HCT116 (cell line): ENCODE measurements around the gene SLC10A3. TPM values are rescaled to one million over a fixed set of nuclear protein-coding genes. Genes with fewer than 3 reads are reported as not detected.
A peak's percentile ranks its signal among the peaks of the same experiment; 100 is the strongest.

Experiments
- ATAC-seq: fragments of 200-7000 bp; cut with Tn5 transposase; 2 replicates; pipeline ENCODE4 v1.9.1; 2020; ENCODE audit warnings: mild to moderate bottlenecking, moderate library complexity
- BruUV-seq: library from RNA; stranded (reverse); fragments of 400-500 nt; replicated peaks from 2 replicates; lab custom pipeline; 2021; lab: Mats Ljungman, UMichigan
- CTCF ChIA-PET: fragments of 300-600 bp; sonication (Branson Sonifier 250); formaldehyde crosslinking; loops from one replicate; lab custom pipeline; 2021; ENCODE audit warnings: antibody characterized with exemption; lab: Charles Lee
- POLR2A ChIA-PET: fragments of 300-600, 350-600 bp; sonication (Branson Sonifier 250); formaldehyde crosslinking; loops from one replicate; lab custom pipeline; 2021; ENCODE audit warnings: antibody characterized with exemption; lab: Charles Lee
- RAD21 ChIA-PET, 2 experiments: fragments of 300-600 bp; sonication (Branson Sonifier 250); formaldehyde crosslinking; loops; one replicate each; lab custom pipeline; 2023; ENCODE audit warnings: low total read pairs in 2 of 2; ENCODE audit not compliant: uncharacterized antibody in 2 of 2, unreplicated experiment in 2 of 2, low non-redundant PET in 1 of 2; lab: Charles Lee
- DNase-seq: peaks from one replicate; pipeline ENCODE4 v3.0.0-alpha.2; 2010; ENCODE audit warnings: low read depth, low spot score
- H2AFZ ChIP-seq: fragments of 200-600 bp; shearing (Covaris generic), sonication (generic); 2 replicates; pipeline ENCODE4 v1.6.1; 2017; ENCODE audit warnings: low read depth, mixed run types, mixed read lengths, antibody characterized with exemption, low read length; ENCODE audit not compliant: poor library complexity, severe bottlenecking
- H3K27ac ChIP-seq: 2 replicates; pipeline ENCODE4 v1.5.1; 2012; ENCODE audit warnings: low read depth, low read length
- H3K27me3 ChIP-seq: fragments of 200-600 bp; sonication (generic); 2 replicates; pipeline ENCODE4 v1.6.1; 2016; ENCODE audit warnings: mixed run types, low read length, mixed read lengths; ENCODE audit not compliant: insufficient read depth
- H3K36me3 ChIP-seq, 2 experiments: fragments of 200-500 bp in 1 of 2; fragments of 200-600 bp in 1 of 2; sonication (Bioruptor generic) in 1 of 2; sonication (generic) in 1 of 2; 2 replicates each; pipeline versions ENCODE4 v1.5.1 to v1.6.1; 2014 to 2016; ENCODE audit warnings: low read length in 2 of 2, inconsistent platforms in 1 of 2, mixed read lengths in 1 of 2, mixed run types in 1 of 2; ENCODE audit not compliant: insufficient read depth in 2 of 2, control insufficient read depth in 1 of 2
- H3K4me1 ChIP-seq, 2 experiments: fragments of 200-600 bp in 1 of 2; sonication (generic) in 1 of 2; 2 replicates each; pipeline versions ENCODE4 v1.5.1 to v1.6.1; 2012 to 2017; ENCODE audit warnings: low read length in 2 of 2, inconsistent platforms in 1 of 2, mild to moderate bottlenecking in 1 of 2, mixed read lengths in 1 of 2, mixed run types in 1 of 2, moderate library complexity in 1 of 2; ENCODE audit not compliant: insufficient read depth in 2 of 2, control insufficient read depth in 1 of 2
- H3K4me2 ChIP-seq: fragments of 200-600 bp; sonication (generic); 2 replicates; pipeline ENCODE4 v1.6.1; 2017; ENCODE audit warnings: mixed run types, low read length, mixed read lengths
- H3K4me3 ChIP-seq, 2 experiments: fragments of 200-600 bp in 1 of 2; sonication (generic) in 1 of 2; replicated peaks in 1 of 2; 2 replicates each; pipeline ENCODE4 v1.5.1; 2011 to 2016; ENCODE audit warnings: low read length in 2 of 2, control low read depth in 1 of 2, low read depth in 1 of 2, mild to moderate bottlenecking in 1 of 2, mixed read lengths in 1 of 2, mixed run types in 1 of 2
- H3K79me2 ChIP-seq: fragments of 200-600 bp; sonication (generic); 2 replicates; pipeline ENCODE4 v1.6.1; 2017; ENCODE audit warnings: mild to moderate bottlenecking, mixed run types, low read length, moderate library complexity, mixed read lengths; ENCODE audit not compliant: insufficient read depth
- H3K9ac ChIP-seq: fragments of 200-600 bp; sonication (generic); 2 replicates; pipeline ENCODE4 v1.6.1; 2016; ENCODE audit warnings: low read length, mixed read lengths
- H3K9me2 ChIP-seq: fragments of 200-600 bp; sonication (generic), shearing (Covaris generic); 2 replicates; pipeline ENCODE4 v1.6.1; 2017; ENCODE audit warnings: mixed run types, mild to moderate bottlenecking, moderate library complexity; ENCODE audit not compliant: insufficient read depth
- H3K9me3 ChIP-seq, 2 experiments: fragments of 200-500 bp in 1 of 2; fragments of 200-600 bp in 1 of 2; sonication (Bioruptor generic) in 1 of 2; sonication (generic) in 1 of 2; 2 replicates each; pipeline ENCODE4 v1.6.1; 2014 to 2017; ENCODE audit warnings: low read length in 2 of 2, mixed read lengths in 2 of 2, inconsistent platforms in 1 of 2, low read depth in 1 of 2, mild to moderate bottlenecking in 1 of 2, mixed run types in 1 of 2, moderate library complexity in 1 of 2; ENCODE audit not compliant: control insufficient read depth in 1 of 2, insufficient read depth in 1 of 2
- H4K20me1 ChIP-seq: fragments of 200-600 bp; sonication (generic), shearing (Covaris generic); 2 replicates; pipeline ENCODE4 v1.6.1; 2017; ENCODE audit warnings: mixed run types, mild to moderate bottlenecking, moderate library complexity; ENCODE audit not compliant: insufficient read depth
- JUND ChIP-seq: IDR thresholded peaks from 2 replicates; pipeline ENCODE4 v1.6.1; 2012
- POLR2AphosphoS5 ChIP-seq: IDR thresholded peaks from 2 replicates; pipeline ENCODE4 v1.6.1; 2011; ENCODE audit warnings: mild to moderate bottlenecking, low read depth, low read length, moderate library complexity
- ZFX ChIP-seq: fragments of 450-650 bp; IDR thresholded peaks from 2 replicates; pipeline ENCODE4 v1.6.1; 2017
- intact Hi-C: fragments of 100-400 bp; cut with micrococcal nuclease; formaldehyde crosslinking; loops from 2 replicates; pipeline ENCODE4 v1.10.0; 2022
- total RNA-seq: library from RNA; stranded (reverse); gene quantifications from one replicate; pipeline ENCODE4 v1.2.1, GENCODE V29; 2021; ENCODE audit not compliant: unreplicated experiment

The SLC10A3 gene
- total RNA-seq, 1 experiment from 2014 or later: 16.2 TPM

GRCh38 chrX:154477891-154478477, 12.4 kb downstream of the SLC10A3 start:
- Histone ChIP-seq H3K9me2 (no peaks in the 10 kb centered on the region), H3K36me3 (no peaks in the 10 kb centered on the region), H3K4me2 (peak overlapping the region; percentile 71), H3K4me1 (peaks cover 3 to 10% of the 10 kb centered on the region in 2 experiments; a peak in 3 of 4 replicates), H3K9ac (peak overlapping the region; percentile 60), H3K27me3 (no peaks in the 10 kb centered on the region), H3K79me2 (no peaks in the 10 kb centered on the region), H3K27ac (peak overlapping the region; percentile 87; the same call in 1 of the 2 replicates), H3K9me3 (no peaks in the 10 kb centered on the region), H2AFZ (no peak overlapping the region), H3K4me3 (peak overlapping the region; percentile 53 to 60), H4K20me1 (no peaks in the 10 kb centered on the region)
- ChIA-PET POLR2A (interaction anchor here (1.1 kb wide), 1 partner anchor 25 kb away, joined by 3 read pairs; no protein-coding TSS in a partner anchor), CTCF (no interaction called here), RAD21 (no interaction called here)
- DNase-seq (no peak), ATAC-seq (peak; percentile 1; the same call in 1 of the 2 replicates)
- BruUV-seq: TSS peak; percentile 81
- TF ChIP-seq POLR2AphosphoS5 (peak; percentile 66), ZFX (no peak)
- intact Hi-C loops: loop anchor here (5.0 kb wide), 2 partner anchors 36 to 71 kb away; partner anchors contain the start of genes DNASE1L1 and FAM50A

- Histone ChIP-seq H3K79me2 (no peaks in the 10 kb centered on the region), H3K27ac (no peak overlapping the region), H3K27me3 (no peaks in the 10 kb centered on the region), H3K9me2 (no peaks in the 10 kb centered on the region), H3K4me3 (no peak overlapping the region), H3K9ac (no peak overlapping the region), H3K9me3 (no peaks in the 10 kb centered on the region), H3K4me1 (peaks cover 3 to 10% of the 10 kb centered on the region in 2 experiments; a peak in 3 of 4 replicates), H3K4me2 (no peak overlapping the region), H2AFZ (no peak overlapping the region), H3K36me3 (no peaks in the 10 kb centered on the region; a peak in 1 of 4 replicates), H4K20me1 (no peaks in the 10 kb centered on the region)
- ATAC-seq (no peak), DNase-seq (no peak)
- BruUV-seq: no TSS peak
- intact Hi-C loops: loop anchor here (5.0 kb wide), 2 partner anchors 35 to 70 kb away; partner anchors contain the start of genes DNASE1L1 and FAM50A
- no peak for TF ChIP-seq JUND
- TF ChIP-seq POLR2AphosphoS5: peak; percentile 37
- RAD21 ChIA-PET: no interaction called here
- POLR2A ChIA-PET: interaction anchor here (0.5 kb wide), 1 partner anchor 45 kb away, joined by 3 read pairs; no protein-coding TSS in a partner anchor
- CTCF ChIA-PET: no interaction called here
Observed at GRCh38 chrX:154476821-154477220, 13.6 kb downstream of the SLC10A3 start.
